Body of pancreas (tissue), 4 donors: ENCODE measurements around the gene AFF2.

Experiments
- POLR2A ChIP-seq, 3 donors: fragments of 450-650 bp; IDR thresholded peaks; one replicate each; pipeline ENCODE4 v1.6.1; 2016; ENCODE audit warnings: antibody characterized with exemption in 3 of 3, mild to moderate bottlenecking in 2 of 3
- TF ChIP-seq, protein P1 (sequence below), 7 experiments: fragments of 450-650 bp in 4 of 7; fragments of 200-600 bp in 3 of 7; sonication (generic) in 3 of 7; IDR thresholded peaks; one replicate each; pipeline ENCODE4 v1.5.1; 2016 to 2019; ENCODE audit warnings: antibody characterized with exemption in 7 of 7

DNA sequence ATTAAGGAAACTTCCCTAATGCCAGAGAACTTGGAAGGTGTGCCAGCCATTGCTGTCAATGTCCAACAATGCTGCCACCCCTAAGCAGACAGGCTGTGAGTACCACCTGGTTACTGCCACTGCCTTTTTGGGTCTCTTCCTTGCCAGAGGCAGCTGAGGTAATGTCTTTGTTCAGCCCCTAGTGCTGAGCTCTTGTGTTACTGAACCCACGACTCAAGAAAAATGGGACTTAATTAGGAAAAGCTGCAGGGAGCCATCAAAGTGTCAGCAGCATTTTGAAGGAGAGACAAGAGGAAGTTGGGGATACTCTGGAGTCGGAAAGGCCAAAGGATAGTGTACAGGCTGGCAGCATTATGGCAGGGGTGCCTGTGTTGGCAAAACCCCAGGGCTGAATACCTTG, 283.7 kb downstream of the AFF2 start:
- TF ChIP-seq, protein P1, sequence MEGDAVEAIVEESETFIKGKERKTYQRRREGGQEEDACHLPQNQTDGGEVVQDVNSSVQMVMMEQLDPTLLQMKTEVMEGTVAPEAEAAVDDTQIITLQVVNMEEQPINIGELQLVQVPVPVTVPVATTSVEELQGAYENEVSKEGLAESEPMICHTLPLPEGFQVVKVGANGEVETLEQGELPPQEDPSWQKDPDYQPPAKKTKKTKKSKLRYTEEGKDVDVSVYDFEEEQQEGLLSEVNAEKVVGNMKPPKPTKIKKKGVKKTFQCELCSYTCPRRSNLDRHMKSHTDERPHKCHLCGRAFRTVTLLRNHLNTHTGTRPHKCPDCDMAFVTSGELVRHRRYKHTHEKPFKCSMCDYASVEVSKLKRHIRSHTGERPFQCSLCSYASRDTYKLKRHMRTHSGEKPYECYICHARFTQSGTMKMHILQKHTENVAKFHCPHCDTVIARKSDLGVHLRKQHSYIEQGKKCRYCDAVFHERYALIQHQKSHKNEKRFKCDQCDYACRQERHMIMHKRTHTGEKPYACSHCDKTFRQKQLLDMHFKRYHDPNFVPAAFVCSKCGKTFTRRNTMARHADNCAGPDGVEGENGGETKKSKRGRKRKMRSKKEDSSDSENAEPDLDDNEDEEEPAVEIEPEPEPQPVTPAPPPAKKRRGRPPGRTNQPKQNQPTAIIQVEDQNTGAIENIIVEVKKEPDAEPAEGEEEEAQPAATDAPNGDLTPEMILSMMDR (IDR thresholded peaks at IDR 0.05), result no peak
- no peak for TF ChIP-seq POLR2A (IDR thresholded peaks at IDR 0.05)
